Activated CD4-positive, alpha-beta T cell treated with anti-CD3 and anti-CD28 coated beads, Interleukin-2, amount 10 ng/mL, durations not matched to agents 24 days and 14 days (primary cell): ENCODE measurements around the gene FAM209A. TPM values are rescaled to one million over a fixed set of nuclear protein-coding genes. Genes with fewer than 3 reads are reported as not detected.
"Not testable (repeated sequence)": the region's sequence is repeated elsewhere in the genome, so short reads cannot be mapped to it uniquely, and the experiment has no call there.

Experiments used
- DNase-seq: peaks from one replicate; pipeline ENCODE4 v3.0.0; 2022
- H3K27ac Mint-ChIP-seq: one replicate; pipeline ENCODE4 v1.8.0; 2022; ENCODE audit warnings: mild to moderate bottlenecking, mixed read lengths
- H3K27me3 Mint-ChIP-seq: one replicate; pipeline ENCODE4 v1.8.0; 2022; ENCODE audit warnings: mixed read lengths
- H3K36me3 Mint-ChIP-seq: one replicate; pipeline ENCODE4 v1.8.0; 2022; ENCODE audit warnings: low read depth, mild to moderate bottlenecking, mixed read lengths
- H3K4me1 Mint-ChIP-seq: one replicate; pipeline ENCODE4 v1.8.0; 2021; ENCODE audit warnings: mixed read lengths
- H3K4me3 Mint-ChIP-seq: one replicate; pipeline ENCODE4 v1.8.0; 2022; ENCODE audit warnings: mild to moderate bottlenecking, moderate library complexity, mixed read lengths
- H3K9me3 Mint-ChIP-seq: one replicate; pipeline ENCODE4 v1.8.0; 2021; ENCODE audit warnings: mixed read lengths
- intact Hi-C: fragments of 100-400 bp; cut with micrococcal nuclease; formaldehyde crosslinking; loops from one replicate; pipeline ENCODE4 v1.15.1; 2023
- total RNA-seq: library from RNA; stranded (reverse); gene quantifications from 2 replicates; pipeline ENCODE4 v1.2.3, GENCODE V29; 2022

The FAM209A gene
- total RNA-seq, 1 donor from 2014 or later: 1.2 TPM

DNA sequence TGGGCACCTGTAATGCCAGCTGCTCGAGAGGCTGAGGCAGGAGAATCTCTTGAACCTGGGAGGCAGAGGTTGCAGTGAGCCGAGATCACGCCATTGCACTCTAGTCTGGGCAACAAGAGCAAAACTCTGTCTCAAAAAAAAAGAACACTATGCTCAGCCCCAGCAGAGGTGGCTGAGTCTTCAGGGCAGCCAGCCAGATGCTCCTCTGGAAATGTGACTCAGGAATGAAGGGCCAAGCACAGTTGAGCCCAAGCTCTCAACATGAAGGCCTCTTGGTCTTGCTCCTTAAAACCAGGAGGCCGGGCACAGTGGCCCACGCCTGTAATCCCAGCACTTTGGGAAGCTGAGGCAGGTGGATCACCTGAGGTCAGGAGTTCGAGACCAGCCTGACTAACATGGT, 40.0 kb downstream of the FAM209A start:
- DNase-seq, intact Hi-C loops, H3K4me3 Mint-ChIP-seq, H3K9me3 Mint-ChIP-seq, H3K4me1 Mint-ChIP-seq, H3K27ac Mint-ChIP-seq, H3K27me3 Mint-ChIP-seq, H3K36me3 Mint-ChIP-seq: not testable (repeated sequence)

DNA sequence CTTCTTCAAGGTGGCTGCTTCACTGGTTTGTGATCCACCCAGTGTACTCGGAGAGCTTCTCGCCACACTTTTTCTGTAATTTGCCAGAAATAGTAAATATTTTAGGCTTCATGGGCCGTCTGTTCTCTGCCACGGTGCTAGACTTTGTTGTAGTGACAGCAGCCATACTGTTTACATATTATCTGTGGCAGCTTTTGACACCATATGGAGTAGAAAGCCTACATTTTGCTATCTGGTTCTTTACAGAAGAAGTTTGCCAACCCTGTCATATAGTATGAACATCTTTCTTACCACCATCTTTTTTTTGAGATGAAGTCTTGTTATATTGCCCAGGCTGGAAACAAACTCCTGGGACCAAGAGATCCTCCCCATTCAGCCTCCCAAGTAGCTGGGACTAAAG, 41.0 kb downstream of the FAM209A start:
- Mint-ChIP-seq H3K27me3 (no peaks in the 10 kb centered on the region), H3K4me3 (no peak overlapping the region), H3K36me3 (no peaks in the 10 kb centered on the region), H3K9me3 (no peaks in the 10 kb centered on the region), H3K27ac (no peak overlapping the region), H3K4me1 (no peaks in the 10 kb centered on the region)
- no peak for DNase-seq
- intact Hi-C loops: no loop called here

DNA sequence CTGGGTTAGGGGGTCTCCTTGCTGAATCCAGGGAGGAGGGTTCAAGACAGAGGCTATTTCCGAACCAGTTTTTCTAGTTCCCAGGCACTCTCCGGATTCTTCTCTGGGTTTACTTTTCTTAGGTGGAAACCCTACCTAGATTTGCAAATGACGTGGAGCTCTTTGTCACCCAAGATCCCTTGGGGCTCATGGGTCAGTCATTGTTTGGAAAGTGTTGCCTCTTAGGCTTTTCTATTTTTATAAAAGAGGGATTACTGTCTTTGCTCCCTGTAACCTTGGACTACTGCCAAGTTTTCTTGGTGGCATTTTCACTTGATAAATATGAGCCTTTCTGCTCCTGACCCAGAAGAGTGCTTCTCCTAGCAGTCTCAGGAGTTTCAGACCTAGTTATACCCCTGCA, 42.1 kb downstream of the FAM209A start:
- intact Hi-C loops: no loop called here
- Mint-ChIP-seq H3K36me3 (no peaks in the 10 kb centered on the region), H3K9me3 (no peaks in the 10 kb centered on the region), H3K4me1 (no peaks in the 10 kb centered on the region), H3K4me3 (no peak overlapping the region), H3K27ac (no peak overlapping the region), H3K27me3 (no peaks in the 10 kb centered on the region)
- DNase-seq: no peak

DNA sequence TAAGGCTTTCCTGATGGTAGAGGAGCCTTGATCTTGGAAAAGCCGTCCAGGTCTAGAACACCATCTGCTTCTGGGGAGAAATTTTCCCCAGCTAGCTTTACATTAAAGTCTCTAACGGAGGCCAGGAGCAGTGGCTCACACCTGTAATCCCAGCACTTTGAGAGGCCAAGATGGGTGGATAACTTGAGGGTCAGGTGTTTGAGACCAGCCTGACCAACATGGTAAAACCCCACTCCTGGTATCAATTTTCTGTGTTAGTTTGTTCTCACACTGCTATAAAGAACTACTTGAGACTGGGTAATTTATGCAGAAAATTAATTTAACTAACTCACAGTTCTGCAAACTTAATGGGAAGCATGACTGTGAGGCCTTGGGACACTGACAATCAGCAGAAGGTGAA, 46.3 kb downstream of the FAM209A start:
- H3K27me3 Mint-ChIP-seq: no peaks in the 10 kb centered on the region
- H3K4me3 Mint-ChIP-seq: no peak overlapping the region
- H3K27ac Mint-ChIP-seq: no peak overlapping the region
- H3K9me3 Mint-ChIP-seq: no peaks in the 10 kb centered on the region
- no peaks in the 10 kb centered on the region for H3K36me3 Mint-ChIP-seq
- intact Hi-C loops: no loop called here
- DNase-seq: no peak
- no peaks in the 10 kb centered on the region for H3K4me1 Mint-ChIP-seq

DNA sequence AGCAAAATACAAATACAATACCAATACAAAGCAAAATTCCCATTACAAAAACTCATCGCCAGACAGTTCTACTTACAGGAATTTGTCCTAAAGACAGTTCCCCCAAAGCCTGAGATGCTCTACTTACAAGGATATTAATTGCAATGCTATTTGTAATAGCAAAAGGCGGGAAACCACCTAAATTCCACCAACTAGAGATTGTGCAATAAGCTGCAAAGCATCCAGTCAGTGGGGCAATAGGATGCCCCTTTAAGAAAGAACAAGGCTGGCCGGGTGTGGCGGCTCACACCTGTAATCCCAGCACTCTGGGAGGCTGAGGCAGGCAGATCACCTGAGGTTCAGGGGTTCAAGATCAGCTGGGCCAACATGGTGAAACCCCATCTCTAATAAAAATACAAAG, 47.6 kb downstream of the FAM209A start:
- Mint-ChIP-seq H3K4me1 (no peaks in the 10 kb centered on the region), H3K36me3 (no peaks in the 10 kb centered on the region), H3K27ac (no peak overlapping the region), H3K4me3 (no peak overlapping the region), H3K27me3 (no peaks in the 10 kb centered on the region), H3K9me3 (no peaks in the 10 kb centered on the region)
- DNase-seq: no peak
- intact Hi-C loops: no loop called here

DNA sequence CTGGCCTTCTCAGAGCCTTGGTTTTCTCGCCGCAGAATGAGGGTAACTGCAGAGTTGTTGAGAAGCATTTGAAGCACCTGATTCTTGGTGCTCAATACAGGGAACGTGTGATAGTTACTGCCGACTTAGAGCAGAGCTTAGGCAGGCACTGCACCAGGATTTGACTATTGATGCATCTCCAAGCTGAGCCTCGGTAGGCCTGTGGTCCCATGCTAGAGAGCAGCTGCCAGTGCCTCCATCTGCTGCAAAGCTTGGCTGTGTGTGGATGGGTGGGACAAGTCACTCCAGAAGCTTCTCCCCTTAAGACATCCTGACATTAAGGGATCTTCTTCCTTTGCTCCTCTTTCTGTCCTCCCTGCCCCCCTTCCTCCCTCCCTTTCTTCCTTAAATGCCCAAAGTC, 49.4 kb downstream of the FAM209A start:
- H3K36me3 Mint-ChIP-seq: no peaks in the 10 kb centered on the region
- no peak for DNase-seq
- H3K4me3 Mint-ChIP-seq: no peak overlapping the region
- no peaks in the 10 kb centered on the region for H3K4me1 Mint-ChIP-seq
- H3K27me3 Mint-ChIP-seq: no peaks in the 10 kb centered on the region
- no peaks in the 10 kb centered on the region for H3K9me3 Mint-ChIP-seq
- intact Hi-C loops: no loop called here
- H3K27ac Mint-ChIP-seq: no peak overlapping the region

DNA sequence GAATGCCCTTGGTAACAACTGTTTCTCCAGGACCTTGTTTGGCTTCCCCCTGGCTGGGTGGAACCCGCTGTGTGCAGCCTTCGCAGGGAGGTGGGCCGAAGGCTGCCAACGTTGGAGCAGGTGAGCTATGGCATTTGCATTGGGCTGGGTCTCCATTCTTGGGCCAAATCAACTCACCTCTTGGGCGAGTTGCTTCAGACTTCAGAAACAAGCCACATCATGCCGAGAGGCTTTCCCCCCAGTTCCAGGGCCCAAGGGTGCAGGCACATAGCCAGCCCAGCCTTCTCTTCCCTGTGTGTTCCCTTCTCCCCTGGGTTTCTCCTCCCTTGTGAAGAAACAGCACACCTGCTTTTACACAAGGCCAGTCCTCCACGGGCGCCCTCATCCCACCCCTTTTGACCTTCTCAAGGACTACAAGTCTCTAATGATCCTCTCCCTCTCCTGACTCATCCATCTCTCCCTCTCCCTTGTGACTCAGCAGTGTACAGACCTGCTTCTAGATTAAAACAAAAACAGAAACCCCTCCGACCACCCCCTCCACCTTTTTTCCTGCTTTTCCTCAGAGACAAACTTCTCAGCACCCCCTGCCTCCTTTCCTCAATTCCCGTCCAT, 50.1 kb downstream of the FAM209A start:
- Mint-ChIP-seq H3K27ac (no peak overlapping the region), H3K9me3 (no peaks in the 10 kb centered on the region), H3K27me3 (no peaks in the 10 kb centered on the region), H3K36me3 (no peaks in the 10 kb centered on the region), H3K4me3 (no peak overlapping the region), H3K4me1 (no peaks in the 10 kb centered on the region)
- intact Hi-C loops: no loop called here
- no peak for DNase-seq

DNA sequence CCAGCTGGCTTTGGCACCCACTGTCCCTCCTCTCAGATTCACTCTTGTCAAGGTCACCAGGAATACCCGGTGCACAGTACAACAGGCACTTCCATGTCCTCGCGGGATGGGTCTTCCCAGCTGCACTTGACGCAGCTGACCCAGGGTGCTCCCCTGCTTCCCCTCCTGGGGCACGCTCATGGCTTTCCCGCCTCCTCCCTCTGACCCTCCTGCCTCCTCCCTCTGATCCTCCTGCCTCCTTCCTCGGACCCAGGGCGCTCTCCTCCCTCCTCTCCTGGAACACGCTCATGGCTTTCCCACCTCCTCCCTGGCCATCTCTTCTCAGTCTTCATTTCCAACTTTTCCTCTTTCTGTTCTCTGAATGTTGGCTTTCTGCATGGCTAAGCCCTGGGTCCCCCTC, 50.6 kb downstream of the FAM209A start:
- no peaks in the 10 kb centered on the region for H3K4me1 Mint-ChIP-seq

More for the DNA sequence above, 50.6 kb downstream of the FAM209A start:
- intact Hi-C loops: no loop called here
- no peaks in the 10 kb centered on the region for H3K9me3 Mint-ChIP-seq
- H3K27me3 Mint-ChIP-seq: no peaks in the 10 kb centered on the region
- no peak overlapping the region for H3K4me3 Mint-ChIP-seq
- no peak overlapping the region for H3K27ac Mint-ChIP-seq
- H3K36me3 Mint-ChIP-seq: no peaks in the 10 kb centered on the region
- no peak for DNase-seq

Other genes with a start within 250 kb of the FAM209A start
- 5.5 and 6.0 TPM in 2 replicates for gene FAM210B, start 165.8 kb upstream of the FAM209A start, total RNA-seq
- 42.3 and 42.6 TPM in 2 replicates for gene AURKA, start 132.5 kb upstream of the FAM209A start, total RNA-seq
- 52.2 and 52.5 TPM in 2 replicates for gene CSTF1, start 132.1 kb upstream of the FAM209A start, total RNA-seq
- gene CASS4, start 112.5 kb upstream of the FAM209A start, total RNA-seq: 2.8 and 3.1 TPM in 2 replicates
- gene RTF2, start 56.1 kb upstream of the FAM209A start, total RNA-seq: 92.3 and 96.5 TPM in 2 replicates
- 1.3 and 1.5 TPM in 2 replicates for gene FAM209B, start 8.5 kb downstream of the FAM209A start, total RNA-seq
- gene TFAP2C, start 104.6 kb downstream of the FAM209A start, total RNA-seq: not detected in 2 replicates